ENCODE results near the gene FBXW11. TPM values are rescaled to one million over a fixed set of nuclear protein-coding genes. Genes with fewer than 3 reads are reported as not detected.

Gene FBXW11
- total and polyA plus RNA-seq, 10 donors = 7.5 to 72.1 (median 54.7) TPM

DNA sequence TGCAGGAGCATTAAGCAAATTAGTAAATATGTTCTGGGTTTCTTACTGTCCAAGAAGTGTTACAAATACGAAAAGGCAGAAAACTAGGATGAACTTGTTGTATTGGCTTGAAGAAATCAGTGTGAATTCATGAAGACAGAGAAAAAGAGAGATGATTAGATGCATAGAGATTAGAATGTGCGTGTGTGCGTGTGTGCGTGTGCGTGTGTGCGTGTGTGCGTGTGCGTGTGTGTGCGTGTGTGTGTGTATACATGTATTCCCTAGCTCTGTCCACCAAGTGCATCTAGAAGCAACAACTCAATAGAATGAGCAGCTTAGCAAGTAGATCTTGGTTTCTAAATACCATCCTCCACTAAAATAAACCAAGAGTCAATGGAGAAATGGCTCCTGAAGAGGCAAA, 179.3 kb downstream of the FBXW11 start:
- peak; percentile 2 for DNase-seq
- intact Hi-C loops (cut with DNase I; ENCODE audit: low total_unique reads) = no loop called here
- Histone ChIP-seq H3K4me3 (no peak overlapping the region), H3K36me3 (no peaks in the 10 kb centered on the region), H3K27ac (no peak overlapping the region), H3K9me3 (peaks cover 0 to 25% (median 9%) of the 10 kb centered on the region in 8 donors), H3K27me3 (replicated peaks in 1 of 7) (no peaks in the 10 kb centered on the region), H3K4me1 (no peaks in the 10 kb centered on the region)
- 86 to 97% (median 92%) methylated on average over 9 of the region's 9 CpGs for WGBS, 5 donors
- TF ChIP-seq POLR2AphosphoS5 (IDR thresholded peaks at IDR 0.05) = no peak
- no peak for TF ChIP-seq POLR2A (IDR thresholded peaks at IDR 0.05)

DNA sequence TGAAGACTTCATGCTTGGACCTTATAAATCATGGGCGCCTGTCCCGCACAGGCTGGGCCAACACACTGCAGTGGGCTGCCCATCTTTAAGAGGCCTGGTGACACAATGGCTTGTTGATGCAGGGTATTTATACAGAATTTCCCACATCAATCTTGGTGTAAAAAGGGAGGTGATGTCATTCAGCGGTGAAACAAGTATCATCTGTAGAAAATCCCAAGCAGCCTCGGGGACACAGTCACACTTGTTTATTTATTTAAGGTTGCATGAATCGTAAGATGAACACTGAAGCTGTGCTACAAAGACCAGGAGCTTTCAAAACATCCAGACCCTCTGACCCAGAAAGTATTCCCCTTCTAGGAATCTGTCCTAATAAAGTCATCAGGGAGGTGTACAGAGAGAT, 180.3 kb downstream of the FBXW11 start:
- intact Hi-C loops (cut with DNase I; ENCODE audit: low total_unique reads) = no loop called here
- Histone ChIP-seq H3K9me3 (peaks cover 0 to 15% (median 5%) of the 10 kb centered on the region in 8 donors), H3K36me3 (no peaks in the 10 kb centered on the region), H3K27ac (no peak overlapping the region), H3K27me3 (replicated peaks in 1 of 7) (no peaks in the 10 kb centered on the region), H3K4me1 (no peaks in the 10 kb centered on the region), H3K4me3 (no peak overlapping the region)
- DNase-seq = peak; percentile 4
- 73 to 93% (median 81%) methylated on average over 5 of the region's 5 CpGs for WGBS, 5 donors
- TF ChIP-seq POLR2A (IDR thresholded peaks at IDR 0.05) = no peak
- TF ChIP-seq POLR2AphosphoS5 (IDR thresholded peaks at IDR 0.05) = no peak
- TF ChIP-seq, protein P1, sequence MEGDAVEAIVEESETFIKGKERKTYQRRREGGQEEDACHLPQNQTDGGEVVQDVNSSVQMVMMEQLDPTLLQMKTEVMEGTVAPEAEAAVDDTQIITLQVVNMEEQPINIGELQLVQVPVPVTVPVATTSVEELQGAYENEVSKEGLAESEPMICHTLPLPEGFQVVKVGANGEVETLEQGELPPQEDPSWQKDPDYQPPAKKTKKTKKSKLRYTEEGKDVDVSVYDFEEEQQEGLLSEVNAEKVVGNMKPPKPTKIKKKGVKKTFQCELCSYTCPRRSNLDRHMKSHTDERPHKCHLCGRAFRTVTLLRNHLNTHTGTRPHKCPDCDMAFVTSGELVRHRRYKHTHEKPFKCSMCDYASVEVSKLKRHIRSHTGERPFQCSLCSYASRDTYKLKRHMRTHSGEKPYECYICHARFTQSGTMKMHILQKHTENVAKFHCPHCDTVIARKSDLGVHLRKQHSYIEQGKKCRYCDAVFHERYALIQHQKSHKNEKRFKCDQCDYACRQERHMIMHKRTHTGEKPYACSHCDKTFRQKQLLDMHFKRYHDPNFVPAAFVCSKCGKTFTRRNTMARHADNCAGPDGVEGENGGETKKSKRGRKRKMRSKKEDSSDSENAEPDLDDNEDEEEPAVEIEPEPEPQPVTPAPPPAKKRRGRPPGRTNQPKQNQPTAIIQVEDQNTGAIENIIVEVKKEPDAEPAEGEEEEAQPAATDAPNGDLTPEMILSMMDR (IDR thresholded peaks at IDR 0.05 in 8 of 11, conservative IDR thresholded peaks at IDR 0.05 in 3 of 11) = no peak

DNA sequence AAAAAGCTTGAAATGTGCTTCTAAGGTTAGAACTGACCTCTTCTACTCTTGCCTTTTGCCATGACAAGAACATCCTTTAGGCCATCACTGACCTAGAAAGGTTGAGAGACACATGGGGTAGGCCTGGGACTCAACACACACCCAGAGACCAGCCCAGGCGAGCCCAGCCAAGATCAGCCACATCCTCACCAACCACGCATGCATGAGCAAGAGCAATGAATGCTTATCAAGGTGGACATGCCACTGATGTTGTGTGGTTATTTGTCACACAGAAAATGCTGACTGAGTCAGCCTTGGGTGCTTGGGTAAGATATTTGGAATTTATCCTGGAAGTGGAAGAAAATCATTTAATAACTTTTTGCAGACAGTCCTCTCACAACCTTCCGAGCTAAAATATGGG, 181.4 kb downstream of the FBXW11 start:
- intact Hi-C loops (cut with DNase I; ENCODE audit: low total_unique reads) = no loop called here
- Histone ChIP-seq H3K9me3 (peaks cover 0 to 10% (median 2%) of the 10 kb centered on the region in 8 donors), H3K27me3 (replicated peaks in 1 of 7) (no peaks in the 10 kb centered on the region), H3K36me3 (no peaks in the 10 kb centered on the region), H3K4me3 (no peak overlapping the region), H3K27ac (no peak overlapping the region), H3K4me1 (no peaks in the 10 kb centered on the region)
- WGBS, 5 donors = 69 to 98% (median 91%) methylated on average over 3 of the region's 3 CpGs
- TF ChIP-seq POLR2AphosphoS5 (IDR thresholded peaks at IDR 0.05) (no peak), POLR2A (IDR thresholded peaks at IDR 0.05) (no peak)
- TF ChIP-seq, protein P1 (IDR thresholded peaks at IDR 0.05 in 8 of 11, conservative IDR thresholded peaks at IDR 0.05 in 3 of 11) = no peak
- DNase-seq = peak; percentile 18

DNA sequence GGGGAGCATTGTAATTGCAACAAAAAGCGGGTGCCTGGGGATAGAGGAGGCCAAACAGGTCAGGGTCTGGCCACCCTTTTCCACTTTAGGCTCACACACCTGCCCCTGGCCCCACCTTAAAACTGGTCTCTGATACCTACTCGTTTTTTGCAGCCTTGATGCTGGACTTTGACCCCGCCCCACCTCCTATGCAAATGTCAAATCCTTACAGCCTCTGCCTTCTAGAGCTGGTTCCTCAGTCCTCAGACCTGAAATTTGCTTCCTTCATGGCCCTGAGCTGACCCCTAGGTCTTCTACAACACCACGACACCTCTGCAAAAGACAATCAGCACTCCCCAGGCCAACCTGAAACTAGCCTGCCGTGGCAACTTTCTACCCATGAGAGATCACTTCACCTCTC, 183.2 kb downstream of the FBXW11 start:
- TF ChIP-seq POLR2A (IDR thresholded peaks at IDR 0.05) = no peak
- no peak for TF ChIP-seq POLR2AphosphoS5 (IDR thresholded peaks at IDR 0.05)
- TF ChIP-seq, protein P1 (IDR thresholded peaks at IDR 0.05 in 8 of 11, conservative IDR thresholded peaks at IDR 0.05 in 3 of 11) = no peak
- Histone ChIP-seq H3K27ac (no peak overlapping the region), H3K9me3 (no peaks in the 10 kb centered on the region), H3K36me3 (no peaks in the 10 kb centered on the region), H3K27me3 (replicated peaks in 1 of 7) (peaks cover 0 to 6% (median 0%) of the 10 kb centered on the region in 7 donors), H3K4me3 (no peak overlapping the region), H3K4me1 (no peaks in the 10 kb centered on the region)
- DNase-seq = no peak
- intact Hi-C loops (cut with DNase I; ENCODE audit: low total_unique reads) = no loop called here
- WGBS, 5 donors = 73 to 80% (median 76%) methylated on average over 5 of the region's 5 CpGs

DNA sequence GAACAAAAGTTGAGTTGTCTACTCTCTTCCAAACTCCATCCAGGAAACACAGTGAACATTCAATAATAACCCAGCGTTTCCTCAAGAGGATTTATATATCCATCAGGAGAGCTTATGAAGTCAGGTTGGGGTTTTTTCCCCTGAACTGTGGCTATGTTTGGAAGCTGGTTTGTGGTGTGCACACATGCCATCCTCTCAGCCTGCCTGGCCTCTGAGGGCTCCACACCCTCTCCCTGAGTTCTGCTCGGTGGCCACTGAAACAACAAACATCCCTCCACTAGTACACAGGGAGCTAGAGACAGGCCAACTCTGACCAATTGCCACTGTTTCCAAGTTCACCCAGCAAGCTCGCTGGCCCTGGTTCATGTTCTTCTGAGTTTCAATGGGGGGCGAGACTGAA, 185.2 kb downstream of the FBXW11 start:
- Histone ChIP-seq H3K4me3 (no peak overlapping the region), H3K9me3 (no peaks in the 10 kb centered on the region), H3K4me1 (no peaks in the 10 kb centered on the region), H3K27ac (no peak overlapping the region), H3K36me3 (no peaks in the 10 kb centered on the region), H3K27me3 (replicated peaks in 1 of 7) (peaks cover 0 to 13% (median 0%) of the 10 kb centered on the region in 7 donors)
- intact Hi-C loops (cut with DNase I; ENCODE audit: low total_unique reads) = no loop called here
- WGBS, 5 donors = 85 to 93% (median 89%) methylated on average over 3 to 4 of the region's 4 CpGs
- TF ChIP-seq POLR2A (IDR thresholded peaks at IDR 0.05) (no peak), POLR2AphosphoS5 (IDR thresholded peaks at IDR 0.05) (no peak)
- TF ChIP-seq, protein P1 (IDR thresholded peaks at IDR 0.05 in 8 of 11, conservative IDR thresholded peaks at IDR 0.05 in 3 of 11) = no peak
- peak; percentile 18 for DNase-seq

Measured in spleen (tissue), 11 donors.